Measurements from ENCODE around the gene ABHD11.
"Not testable (repeated sequence)": the region's sequence is repeated elsewhere in the genome, so short reads cannot be mapped to it uniquely, and the experiment has no call there.

Gene ABHD11, protein sequence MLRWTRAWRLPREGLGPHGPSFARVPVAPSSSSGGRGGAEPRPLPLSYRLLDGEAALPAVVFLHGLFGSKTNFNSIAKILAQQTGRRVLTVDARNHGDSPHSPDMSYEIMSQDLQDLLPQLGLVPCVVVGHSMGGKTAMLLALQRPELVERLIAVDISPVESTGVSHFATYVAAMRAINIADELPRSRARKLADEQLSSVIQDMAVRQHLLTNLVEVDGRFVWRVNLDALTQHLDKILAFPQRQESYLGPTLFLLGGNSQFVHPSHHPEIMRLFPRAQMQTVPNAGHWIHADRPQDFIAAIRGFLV

DNA sequence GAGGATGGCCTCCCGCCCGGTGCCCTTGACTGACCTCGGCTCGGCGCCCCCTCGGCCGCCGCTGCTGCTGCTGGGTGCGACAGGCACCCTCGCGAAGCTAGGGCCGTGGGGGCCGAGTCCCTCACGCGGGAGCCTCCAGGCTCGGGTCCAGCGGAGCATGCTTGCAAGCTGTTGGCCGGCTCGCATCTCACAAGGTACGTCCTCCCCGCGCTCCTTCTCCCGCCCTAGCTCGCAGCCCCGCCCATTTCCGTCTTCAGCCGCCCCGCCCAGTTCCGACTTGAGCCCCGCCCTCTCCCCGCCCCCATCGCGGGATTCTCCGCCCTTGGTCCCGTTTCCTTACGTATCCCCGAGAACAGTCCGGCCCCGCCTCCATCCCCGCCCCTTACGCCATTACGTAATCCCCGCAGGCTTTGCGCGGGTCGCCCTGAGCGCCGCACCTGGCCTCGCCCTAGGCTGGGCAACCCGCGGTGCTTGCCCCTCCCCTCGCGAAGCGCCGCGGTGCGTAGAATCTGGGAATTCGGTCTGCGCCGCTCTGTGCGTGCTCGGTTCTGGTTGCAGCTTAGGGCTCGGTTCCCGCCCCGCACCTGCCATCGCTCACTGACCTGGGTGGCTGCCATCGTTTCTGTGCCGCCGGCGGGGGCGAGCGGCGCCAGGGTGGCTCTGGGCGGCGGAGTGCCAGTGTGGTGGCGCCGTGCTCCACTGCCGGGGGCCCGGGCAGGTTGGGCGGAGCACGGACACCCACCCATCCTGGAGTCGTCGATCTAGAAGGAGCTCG, at the start of gene ABHD11:
Gene ABHD11, minus strand, starts transcription at position 191 of the 775 bp plus-strand sequence. Its CDS starts 32 bp downstream, at position 159.
- peak; percentile 99 for DNase-seq (ENCODE audit: low read depth)

DNA sequence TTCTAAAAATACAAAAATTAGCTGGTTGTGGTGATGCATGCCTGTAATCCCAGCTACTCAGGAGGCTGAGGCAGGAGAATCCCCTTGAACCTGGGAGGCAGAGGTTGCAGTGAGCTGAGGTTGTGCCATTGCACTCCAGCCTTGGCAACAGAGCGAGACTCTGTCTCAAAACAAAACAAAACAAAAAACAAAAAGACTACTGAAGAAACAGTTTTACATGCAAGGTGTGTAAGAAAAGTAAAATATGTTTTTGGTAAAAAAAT, 49.1 kb upstream of the ABHD11 start:
- DNase-seq (ENCODE audit: low read depth) = not testable (repeated sequence)

DNA sequence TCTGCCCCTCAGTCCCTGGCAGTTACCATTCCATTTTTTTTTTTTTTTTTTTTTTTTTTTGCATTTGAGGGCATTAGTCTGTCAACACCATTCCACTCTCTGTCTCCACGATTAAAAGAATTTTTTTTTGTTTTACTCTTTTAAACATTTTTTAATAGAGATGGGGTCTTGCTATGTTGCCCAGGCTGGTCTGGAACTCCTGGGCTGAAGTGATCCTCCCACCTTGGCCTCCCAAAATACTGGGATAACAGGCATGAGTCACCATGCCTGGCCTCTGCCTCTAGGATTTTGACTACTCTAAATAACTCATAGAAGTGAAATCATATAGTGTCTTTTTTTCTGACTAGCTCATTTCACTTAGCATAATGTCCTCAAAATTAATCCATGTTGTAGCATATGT, 48.0 kb upstream of the ABHD11 start:
- DNase-seq (ENCODE audit: low read depth) = no peak

DNA sequence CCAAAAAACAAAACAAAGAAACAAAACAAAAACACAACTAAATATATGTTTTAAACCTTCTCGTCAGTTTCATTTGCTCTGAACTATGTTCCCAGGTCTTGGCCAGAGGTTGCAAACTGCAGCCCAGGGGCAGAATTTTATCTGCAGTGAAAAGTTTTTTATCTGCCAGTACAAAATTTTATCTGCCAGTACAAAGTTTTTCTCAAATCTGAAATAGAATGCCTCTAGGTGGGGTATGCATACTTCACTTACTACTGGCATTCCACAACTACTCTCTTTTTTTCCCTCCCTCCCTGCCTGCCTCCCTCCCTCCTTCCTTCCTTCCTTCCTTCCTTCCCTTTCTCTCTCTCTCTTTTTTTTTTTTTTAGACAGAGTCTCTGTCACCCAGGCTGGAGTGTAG, 40.9 kb upstream of the ABHD11 start:
- no peak for DNase-seq (ENCODE audit: low read depth)

DNA sequence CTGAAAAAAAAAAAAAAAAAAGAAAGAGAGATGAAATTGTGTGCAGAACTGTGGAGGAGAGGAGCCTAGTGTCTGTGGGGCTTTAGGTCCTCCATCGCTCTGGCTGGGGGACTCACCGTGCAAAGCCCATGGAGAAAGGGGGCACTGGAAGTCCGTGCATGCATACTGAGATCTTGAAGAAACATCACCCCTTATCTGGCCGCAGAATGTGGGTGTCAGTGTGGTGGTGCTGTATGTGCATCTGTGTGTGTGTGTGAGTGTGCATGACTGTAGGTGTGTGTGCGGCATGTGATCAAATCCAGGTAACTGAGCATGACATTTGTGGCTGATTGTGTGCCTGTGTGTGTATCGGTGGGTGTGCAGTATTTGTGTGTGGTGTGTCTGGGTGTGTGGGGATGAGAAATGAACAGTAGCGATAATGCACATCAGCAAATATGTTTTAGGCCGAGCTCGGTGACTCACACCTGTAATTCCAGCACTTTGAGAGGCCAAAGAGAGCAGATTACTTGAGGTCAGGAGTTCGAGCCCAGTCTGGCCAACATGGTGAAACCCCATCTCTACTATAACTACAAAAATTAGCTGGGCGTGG, 40.3 kb upstream of the ABHD11 start:
- no peak for DNase-seq (ENCODE audit: low read depth)

DNA sequence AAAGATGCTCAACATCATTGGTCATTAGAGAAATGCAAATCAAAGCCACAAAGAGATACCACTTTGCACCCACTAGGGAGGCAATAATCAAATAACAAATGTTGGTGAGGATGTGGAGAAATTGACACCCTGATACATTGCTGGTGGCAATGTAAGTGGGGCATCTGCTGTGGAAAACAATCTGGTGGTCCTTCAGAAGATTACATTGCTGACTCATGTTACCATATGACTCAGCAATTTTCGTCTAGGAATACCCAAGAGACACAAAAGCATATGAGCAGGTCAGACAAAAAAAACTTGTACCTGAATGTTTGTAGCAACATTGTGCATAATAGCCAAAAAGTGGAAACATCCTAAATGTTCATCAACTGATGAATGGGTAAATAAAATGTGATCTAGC, 36.3 kb upstream of the ABHD11 start:
- DNase-seq (ENCODE audit: low read depth) = no peak

DNA sequence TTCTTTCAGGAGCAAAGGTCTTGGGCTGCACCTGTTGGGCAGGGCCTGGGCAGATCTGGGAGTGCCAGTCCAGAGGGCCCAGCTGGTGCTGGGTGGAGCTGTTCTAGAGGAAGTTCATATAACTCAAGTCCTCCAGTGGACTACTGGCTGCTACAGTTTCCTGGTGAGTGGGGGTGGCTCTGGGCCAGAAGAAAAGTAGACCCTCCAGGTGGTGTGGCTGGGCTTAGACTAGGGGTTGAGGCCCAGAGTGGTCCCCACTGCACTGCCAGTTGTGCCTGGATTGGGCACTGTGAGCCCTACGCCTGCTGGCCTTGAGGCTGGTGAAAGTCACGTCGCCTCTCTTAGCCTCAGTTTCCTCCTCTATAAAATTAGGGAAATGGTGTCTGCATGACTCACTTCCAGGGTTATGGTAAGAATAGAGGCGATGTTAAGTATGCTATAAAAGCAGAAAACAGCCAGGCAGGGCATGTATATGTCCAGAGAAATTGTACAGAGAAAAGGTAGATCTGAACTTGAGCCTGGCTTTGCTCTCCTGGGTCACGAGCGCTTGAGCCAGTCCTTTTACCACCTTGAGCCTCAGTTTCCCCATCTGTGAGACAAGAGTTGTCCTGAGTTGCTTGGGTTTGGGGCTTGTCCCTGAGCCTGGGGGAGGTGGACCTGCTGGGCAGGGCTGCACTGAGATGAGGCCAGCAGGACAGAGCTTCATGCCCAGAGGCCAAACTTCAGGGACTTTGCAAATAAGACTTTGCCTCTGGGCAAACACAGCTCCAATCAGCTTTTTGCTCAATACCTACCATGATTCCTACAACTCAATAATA, 35.3 kb upstream of the ABHD11 start:
- no peak for DNase-seq (ENCODE audit: low read depth)

DNA sequence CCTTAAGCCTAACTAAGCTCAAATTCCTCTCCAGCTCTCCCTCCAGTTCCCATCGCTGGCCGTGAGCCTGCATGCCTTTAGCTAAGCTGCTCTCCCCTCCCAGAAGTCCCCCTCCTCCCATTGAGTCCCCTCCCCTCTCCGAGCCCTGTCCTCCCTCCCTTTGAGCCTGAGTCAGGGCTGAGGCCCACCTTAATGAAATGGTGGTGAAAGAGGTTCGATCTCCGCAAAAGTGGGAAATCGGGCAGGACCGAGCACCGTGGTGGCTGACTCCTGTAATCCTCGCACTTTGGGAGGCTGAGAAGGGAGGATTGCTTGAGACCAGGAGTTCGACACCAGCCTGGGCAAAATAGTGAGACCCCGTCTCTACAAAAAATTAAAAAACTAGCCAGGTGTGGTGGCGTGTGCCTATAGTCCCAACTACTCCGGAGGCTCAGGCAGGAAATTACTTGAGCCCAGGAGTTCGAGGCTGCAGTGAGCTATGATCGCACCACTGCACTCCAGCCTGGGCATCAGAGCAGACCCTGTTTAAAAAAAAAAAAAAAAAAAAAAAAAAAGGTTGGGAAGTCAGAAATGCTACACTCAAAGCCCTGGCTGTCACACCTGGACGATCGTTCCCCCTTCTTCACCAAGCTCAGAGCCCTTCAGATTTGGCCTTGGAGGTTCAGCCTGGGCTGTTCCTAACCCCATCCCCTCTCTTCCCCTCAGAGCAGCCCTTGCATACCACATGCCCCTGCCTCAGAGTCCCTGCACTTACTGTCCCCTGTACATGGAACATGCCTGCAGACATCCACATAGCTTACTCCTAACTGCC, 32.5 kb upstream of the ABHD11 start:
- DNase-seq (ENCODE audit: low read depth) = no peak

DNA sequence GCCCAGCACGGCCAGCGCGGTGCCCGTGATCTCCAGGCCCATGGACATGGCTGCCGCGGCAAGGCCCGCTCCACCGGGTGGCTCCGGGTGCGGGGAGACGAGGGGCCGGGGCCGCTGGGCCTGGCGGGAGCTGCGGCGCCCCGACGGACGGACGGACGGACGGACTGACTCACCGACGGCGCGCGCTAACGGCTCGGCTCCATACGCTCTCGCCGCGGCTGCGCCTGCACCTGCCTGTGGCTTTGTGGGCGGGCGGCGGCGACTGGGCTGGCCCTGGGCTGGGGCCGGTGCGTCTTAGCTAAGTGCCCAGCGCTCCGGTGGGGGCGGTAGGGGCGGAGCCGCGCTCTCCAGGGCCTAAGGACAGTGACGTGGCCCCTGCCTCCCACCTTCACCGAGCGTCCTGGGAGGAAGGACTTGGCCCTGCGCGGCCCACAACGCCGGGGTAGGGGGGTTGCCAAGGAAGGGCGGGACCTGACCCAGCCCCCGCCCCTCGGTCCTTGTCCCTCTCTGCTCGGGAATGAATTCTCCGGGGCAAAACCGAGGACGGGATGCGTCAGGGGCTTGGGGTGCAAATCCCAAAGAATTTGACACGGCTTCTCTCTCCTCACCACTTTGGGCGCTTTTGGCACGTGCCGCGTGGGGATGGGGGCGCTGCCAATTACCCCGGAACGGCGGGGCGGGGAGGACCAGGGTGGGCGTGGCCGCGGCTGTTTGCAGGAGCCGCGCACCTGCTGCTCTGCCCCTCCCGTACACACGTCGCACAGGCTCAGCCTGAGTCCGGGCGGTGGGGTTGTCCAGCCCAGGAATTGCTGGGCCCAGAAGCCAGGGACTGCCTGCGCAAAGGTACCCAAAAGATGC, 31.6 kb upstream of the ABHD11 start, which contains the start of gene CLDN3:
Gene CLDN3, minus strand, starts transcription at position 269 of the 858 bp plus-strand sequence. Its CDS starts 221 bp downstream, at position 48.
- DNase-seq (ENCODE audit: low read depth) = no peak

DNA sequence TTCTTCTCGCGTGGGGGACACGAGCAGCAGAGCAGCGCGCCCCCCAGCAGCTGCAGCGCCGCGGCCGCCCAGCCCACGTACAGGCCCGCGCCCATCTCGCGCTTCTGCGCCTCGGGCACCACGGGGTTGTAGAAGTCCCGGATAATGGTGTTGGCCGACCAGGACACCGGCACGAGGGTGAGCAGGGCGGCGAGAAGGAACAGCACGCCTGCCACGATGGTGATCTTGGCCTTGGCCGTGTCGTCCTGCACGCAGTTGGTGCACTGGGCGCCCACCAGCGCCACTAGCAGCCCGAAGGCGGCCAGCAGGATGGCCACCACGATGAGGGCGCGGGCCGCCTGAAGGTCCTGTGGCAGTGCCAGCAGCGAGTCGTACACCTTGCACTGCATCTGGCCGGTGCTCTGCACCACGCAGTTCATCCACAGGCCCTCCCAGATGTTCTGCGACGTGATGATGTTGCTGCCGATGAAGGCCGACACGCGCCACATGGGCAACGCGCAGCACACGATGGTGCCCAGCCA, 30.9 kb upstream of the ABHD11 start:
- no peak for DNase-seq (ENCODE audit: low read depth)

DNA sequence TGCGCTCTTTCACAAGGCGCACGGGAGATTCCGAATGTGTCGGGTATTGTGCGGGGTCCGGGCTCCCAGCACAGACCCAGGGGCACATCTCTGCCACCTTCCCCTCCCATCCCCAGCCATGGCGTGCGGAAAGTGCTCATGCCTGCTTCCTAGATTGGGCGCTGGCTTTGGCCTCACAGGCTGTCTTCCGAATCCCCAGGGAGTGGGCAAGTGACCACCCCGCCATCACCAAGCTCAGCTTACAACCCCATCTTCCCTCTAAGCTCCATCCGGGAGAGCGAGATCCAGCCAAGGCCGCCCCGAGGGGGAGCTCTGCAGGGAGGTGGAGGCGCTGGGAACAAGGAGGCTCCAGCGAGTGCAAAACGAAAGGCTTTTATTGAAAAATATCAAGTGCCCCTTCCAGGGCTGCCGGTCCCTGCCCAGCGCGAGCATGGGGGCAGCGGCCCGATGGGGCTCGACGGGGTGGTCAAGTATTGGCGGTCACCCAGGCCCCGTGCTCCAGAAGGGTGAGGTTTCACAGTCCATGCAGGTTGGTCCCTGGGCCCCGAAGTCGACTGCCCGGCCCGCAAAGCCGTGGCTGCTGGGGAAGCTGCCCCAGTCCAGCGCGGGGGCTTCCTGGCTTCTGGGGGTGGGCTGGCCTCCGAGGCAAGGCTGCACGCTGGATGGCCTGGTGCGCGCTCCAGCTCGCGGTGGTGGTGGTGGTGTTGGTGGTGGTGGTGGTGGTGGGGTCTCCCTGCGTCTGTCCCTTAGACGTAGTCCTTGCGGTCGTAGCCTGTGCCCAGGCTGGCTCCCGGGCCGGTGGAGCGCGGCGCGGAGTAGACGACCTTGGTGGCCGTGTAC, 30.3 kb upstream of the ABHD11 start:
- DNase-seq (ENCODE audit: low read depth) = no peak

DNA sequence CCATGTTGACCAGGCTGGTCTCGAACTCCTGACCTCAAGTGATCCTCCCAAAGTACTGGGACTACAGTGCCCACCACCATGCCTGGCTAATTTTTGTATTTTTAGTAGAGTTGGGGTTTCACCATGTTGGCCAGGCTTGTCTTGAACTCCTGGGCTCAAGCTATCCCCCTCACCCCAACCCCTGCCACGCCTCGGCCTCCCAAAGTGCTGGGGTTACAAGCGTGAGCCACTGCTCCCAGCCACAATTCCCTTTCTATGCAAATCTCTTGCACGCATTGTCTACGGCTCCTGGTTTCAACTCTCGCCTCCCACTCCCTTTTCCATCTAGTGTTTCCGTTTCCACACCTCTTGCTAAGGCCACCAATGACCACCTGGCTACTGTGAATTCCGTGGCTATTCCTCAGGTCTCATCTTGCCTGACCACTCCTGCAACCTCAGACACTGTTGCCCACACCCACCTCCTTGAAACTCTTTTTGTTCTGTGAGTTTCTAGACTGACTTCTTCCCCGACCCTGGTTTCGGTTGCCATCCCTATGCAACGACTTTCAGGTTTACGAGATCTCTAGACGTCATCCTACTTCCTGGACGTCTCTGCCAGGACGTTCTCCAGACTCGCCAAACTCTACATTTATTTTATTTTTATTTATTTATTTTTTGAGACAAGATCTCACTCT, 28.1 kb upstream of the ABHD11 start:
- DNase-seq (ENCODE audit: low read depth) = no peak

DNA sequence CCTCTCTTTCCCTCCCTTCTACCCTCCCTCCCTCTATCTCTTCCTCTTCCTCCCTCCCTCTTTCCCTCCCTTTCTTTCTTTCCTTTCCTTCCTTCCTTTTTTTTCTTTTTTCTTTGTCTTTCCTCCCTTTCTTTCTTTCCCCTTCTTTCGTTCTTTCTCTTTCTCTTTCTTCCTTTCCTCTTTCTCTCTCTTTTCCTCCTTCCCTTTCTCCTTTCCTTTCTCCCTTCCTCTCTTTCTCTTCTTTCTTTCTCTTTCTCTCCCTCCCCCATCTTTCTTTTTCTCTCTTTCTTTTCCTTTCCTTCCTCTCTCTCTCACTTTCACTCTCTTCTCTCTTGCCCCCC, 24.0 kb upstream of the ABHD11 start:
- DNase-seq (ENCODE audit: low read depth) = no peak

DNA sequence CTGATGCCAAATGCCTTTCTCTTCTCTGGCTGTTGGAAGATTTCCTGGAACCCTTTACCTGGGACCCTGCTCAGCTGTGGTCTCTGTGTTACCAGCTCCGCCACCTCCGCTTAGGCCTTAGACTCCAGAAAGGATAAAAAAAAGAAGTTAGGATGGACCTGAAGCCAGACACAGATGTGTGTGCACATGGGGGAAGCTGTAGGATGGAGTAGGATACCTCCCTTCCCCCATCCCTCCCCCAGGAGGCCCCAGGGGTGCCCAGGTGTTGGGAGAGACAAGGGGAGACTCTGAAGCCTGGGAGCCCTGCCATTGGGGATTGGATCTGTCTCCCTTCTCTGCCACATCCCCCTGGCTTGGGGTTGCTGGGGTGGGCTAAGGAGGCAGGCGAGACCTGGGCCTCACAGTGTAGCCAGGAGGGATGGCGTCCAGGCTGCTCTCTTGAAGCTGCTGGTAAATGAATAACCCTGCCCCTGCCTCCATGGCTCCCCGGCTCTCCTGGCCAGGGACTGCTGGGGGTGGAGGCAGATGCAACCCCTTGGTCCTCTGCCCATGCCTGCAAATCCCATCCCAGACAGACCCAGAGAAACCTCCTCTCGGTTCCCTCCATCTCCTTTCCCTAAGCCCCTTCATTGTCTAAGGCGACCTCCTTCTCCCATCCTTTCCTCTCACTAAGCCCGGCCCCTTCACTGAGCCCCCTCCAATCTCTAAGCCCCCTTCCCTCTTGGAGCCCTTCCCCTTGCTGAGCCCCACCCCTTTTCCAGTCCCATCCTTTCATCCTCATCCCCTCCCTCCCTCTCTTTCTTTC, 23.5 kb upstream of the ABHD11 start:
- DNase-seq (ENCODE audit: low read depth) = no peak

DNA sequence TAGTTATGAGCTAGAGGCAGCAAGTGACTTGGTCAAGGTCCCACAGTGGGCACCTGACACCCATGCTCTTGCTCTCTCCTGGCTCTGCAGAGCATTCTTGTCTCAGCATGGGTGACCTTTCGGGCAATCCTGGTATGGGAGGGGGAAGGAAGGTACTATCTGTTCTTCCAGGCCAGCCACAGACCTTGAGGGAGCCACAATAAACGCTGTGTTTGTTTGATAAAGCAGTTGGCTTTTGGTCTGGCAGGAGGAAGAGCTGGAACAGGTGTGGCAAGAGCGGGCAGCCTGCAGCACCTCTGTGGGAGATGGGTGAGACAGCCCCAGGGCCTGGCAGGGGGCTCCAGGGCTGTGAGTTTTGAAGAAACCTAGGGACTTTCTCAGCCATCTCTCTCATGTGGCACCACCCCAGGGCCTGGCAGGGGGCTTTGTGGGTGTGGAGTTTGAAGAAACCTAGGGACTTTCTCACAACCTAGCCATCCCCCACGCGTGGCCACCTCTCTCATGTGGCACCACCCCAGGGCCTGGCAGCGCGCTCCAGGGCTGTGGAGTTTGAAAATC, 20.1 kb upstream of the ABHD11 start:
- no peak for DNase-seq (ENCODE audit: low read depth)

DNA sequence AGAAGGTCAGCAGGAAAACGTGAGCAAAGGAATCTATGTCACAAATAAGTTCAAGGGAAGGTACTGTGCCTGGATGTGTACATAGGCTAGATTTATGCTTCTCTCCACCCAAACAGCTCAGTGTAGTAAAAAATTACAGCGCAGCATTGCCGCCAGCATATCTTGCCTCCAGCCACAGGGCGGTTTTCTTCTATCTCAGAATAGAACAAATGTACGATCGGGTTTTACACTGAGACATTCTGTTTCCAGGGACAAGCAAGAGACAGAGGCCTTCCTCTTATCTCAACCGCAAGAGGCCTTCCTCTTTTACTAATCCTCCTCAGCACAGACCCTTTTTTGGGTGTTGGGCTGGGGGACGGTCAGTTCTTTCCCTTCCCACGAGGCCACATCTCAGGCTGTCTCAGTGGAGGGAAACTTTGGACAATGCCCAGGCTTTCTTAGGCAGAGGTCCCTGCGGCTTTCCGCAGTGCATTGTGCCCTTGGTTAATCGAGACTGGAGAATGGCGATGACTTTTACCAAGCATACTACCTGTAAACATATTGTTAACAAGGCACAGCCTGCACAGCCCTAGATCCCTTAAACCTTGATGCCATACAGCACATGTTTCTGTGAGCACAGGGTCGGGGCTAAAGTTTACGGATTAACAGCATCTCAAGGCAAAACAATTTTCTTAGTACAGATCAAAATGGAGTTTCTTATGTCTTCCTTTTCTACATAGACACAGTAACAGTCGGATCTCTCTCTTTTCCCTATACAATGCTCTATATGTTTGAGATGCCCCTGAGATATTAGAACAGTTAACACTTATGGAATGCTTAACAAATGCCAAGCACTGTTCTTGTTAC, 11.6 kb upstream of the ABHD11 start:
- no peak for DNase-seq (ENCODE audit: low read depth)

DNA sequence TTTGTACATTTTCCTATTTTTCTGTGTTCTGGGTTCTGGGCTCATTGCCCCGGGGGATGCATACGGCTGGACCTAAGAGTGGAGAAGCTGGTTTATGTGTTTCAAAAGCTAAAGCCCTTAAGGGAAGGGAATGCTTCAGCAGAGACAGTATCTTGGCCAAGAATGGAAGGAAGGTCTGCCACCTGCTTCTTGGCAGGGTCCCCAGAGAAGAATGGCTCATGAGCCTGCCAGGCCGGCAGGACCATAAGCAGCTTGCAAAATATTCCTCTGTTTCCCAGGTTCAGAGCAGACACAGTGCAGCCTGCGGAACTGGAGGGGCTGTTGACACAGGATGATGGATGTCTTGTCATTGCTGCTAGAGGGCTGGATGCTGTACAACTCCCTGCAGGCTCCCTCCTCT, 7.8 kb upstream of the ABHD11 start:
- no peak for DNase-seq (ENCODE audit: low read depth)

All from stimulated activated CD8-positive, alpha-beta memory T cell treated with anti-CD3 and anti-CD28 coated beads, Interleukin-15, amount 100 ng/mL, for 24 hours (primary cell).